Mesenchymal stem cell (in vitro differentiated cells and primary cell): ENCODE measurements around the gene CILP2.

Experiments used
- DNase-seq: peaks from one replicate; pipeline ENCODE4 v3.0.0-alpha.2; 2013
- H2AFZ ChIP-seq: one replicate; pipeline ENCODE4 v1.6.1; 2013; ENCODE audit warnings: low read depth, mild to moderate bottlenecking, control low read depth, inconsistent platforms, low read length, moderate library complexity
- H2AK5ac ChIP-seq: 2 replicates; pipeline ENCODE4 v1.6.1; 2013; ENCODE audit warnings: low read length, moderate library complexity, mild to moderate bottlenecking, inconsistent platforms; ENCODE audit not compliant: severe bottlenecking
- H2BK120ac ChIP-seq: one replicate; pipeline ENCODE4 v1.6.1; 2013; ENCODE audit warnings: low read depth, mild to moderate bottlenecking, inconsistent platforms, low read length, moderate library complexity
- H2BK12ac ChIP-seq, 2 experiments: one replicate each; pipeline ENCODE4 v1.6.1; 2013; ENCODE audit warnings: inconsistent platforms in 2 of 2, low read length in 2 of 2, mild to moderate bottlenecking in 2 of 2, moderate library complexity in 2 of 2, control low read depth in 1 of 2
- H2BK15ac ChIP-seq: one replicate; pipeline ENCODE4 v1.6.1; 2013; ENCODE audit warnings: mild to moderate bottlenecking, low read depth, inconsistent platforms; ENCODE audit not compliant: poor library complexity, severe bottlenecking
- H2BK5ac ChIP-seq: 2 replicates; pipeline ENCODE4 v1.6.1; 2013; ENCODE audit warnings: low read depth, mild to moderate bottlenecking, low read length, control low read depth, inconsistent platforms; ENCODE audit not compliant: poor library complexity, severe bottlenecking
- H3K14ac ChIP-seq, 2 experiments: one replicate each; pipeline ENCODE4 v1.6.1; 2013; ENCODE audit warnings: inconsistent platforms in 2 of 2, low read length in 2 of 2, control low read depth in 1 of 2, mild to moderate bottlenecking in 1 of 2, moderate library complexity in 1 of 2
- H3K18ac ChIP-seq, 2 experiments: one replicate each; pipeline ENCODE4 v1.6.1; 2013; ENCODE audit warnings: inconsistent platforms in 2 of 2, low read length in 2 of 2, control low read depth in 1 of 2, low read depth in 1 of 2, mild to moderate bottlenecking in 1 of 2
- H3K23ac ChIP-seq, 2 experiments: one replicate each; pipeline ENCODE4 v1.6.1; 2013; ENCODE audit warnings: inconsistent platforms in 2 of 2, low read length in 2 of 2, mild to moderate bottlenecking in 2 of 2, moderate library complexity in 2 of 2, control low read depth in 1 of 2
- H3K27ac ChIP-seq: 2 replicates; pipeline ENCODE4 v1.5.1; 2013; ENCODE audit warnings: mild to moderate bottlenecking, moderate library complexity, low read length, control low read depth, inconsistent platforms; ENCODE audit not compliant: poor library complexity, severe bottlenecking
- H3K27me3 ChIP-seq, 2 experiments: 2 replicates each; pipeline versions ENCODE4 v1.6.1 to v1.7.0; 2013; ENCODE audit warnings: low read length in 2 of 2, mild to moderate bottlenecking in 2 of 2, moderate library complexity in 2 of 2, control low read depth in 1 of 2, inconsistent platforms in 1 of 2; ENCODE audit not compliant: control insufficient read depth in 1 of 2, insufficient read depth in 1 of 2
- H3K36me3 ChIP-seq, 2 experiments: 2 replicates each; pipeline versions ENCODE4 v1.6.1 to v1.7.0; 2013; ENCODE audit warnings: low read length in 2 of 2, control low read depth in 1 of 2, inconsistent platforms in 1 of 2, low read depth in 1 of 2, mild to moderate bottlenecking in 1 of 2; ENCODE audit not compliant: insufficient read depth in 2 of 2, control insufficient read depth in 1 of 2
- H3K4ac ChIP-seq, 2 experiments: one replicate each; pipeline ENCODE4 v1.6.1; 2013; ENCODE audit warnings: inconsistent platforms in 2 of 2, low read length in 2 of 2, mild to moderate bottlenecking in 2 of 2, moderate library complexity in 2 of 2, control low read depth in 1 of 2, low read depth in 1 of 2
- H3K4me1 ChIP-seq: 2 replicates; pipeline ENCODE4 v1.6.1; 2013; ENCODE audit warnings: low read depth, low read length, control low read depth; ENCODE audit not compliant: control insufficient read depth, insufficient read depth
- H3K4me2 ChIP-seq: 2 replicates; pipeline ENCODE4 v1.6.1; 2013; ENCODE audit warnings: low read length, mild to moderate bottlenecking, inconsistent platforms; ENCODE audit not compliant: poor library complexity, severe bottlenecking
- H3K4me3 ChIP-seq, 2 experiments: 2 replicates each; pipeline versions ENCODE4 v1.5.1 to v1.7.0; 2013; ENCODE audit warnings: low read length in 2 of 2, mild to moderate bottlenecking in 2 of 2, control low read depth in 1 of 2, low read depth in 1 of 2; ENCODE audit not compliant: insufficient read depth in 1 of 2
- H3K79me1 ChIP-seq: replicated peaks from 2 replicates; pipeline ENCODE4 v1.6.1; 2013; ENCODE audit warnings: mild to moderate bottlenecking, control low read depth, low read length, inconsistent platforms; ENCODE audit not compliant: poor library complexity, severe bottlenecking
- H3K9ac ChIP-seq: 2 replicates; pipeline ENCODE4 v1.7.0; 2013; ENCODE audit warnings: mild to moderate bottlenecking, low read length, moderate library complexity
- H3K9me3 ChIP-seq: 2 replicates; pipeline ENCODE4 v1.7.0; 2013; ENCODE audit warnings: mild to moderate bottlenecking, low read length; ENCODE audit not compliant: control insufficient read depth
- H4K8ac ChIP-seq: one replicate; pipeline ENCODE4 v1.6.1; 2013; ENCODE audit warnings: inconsistent platforms, mild to moderate bottlenecking, low read length, moderate library complexity
- H4K91ac ChIP-seq: one replicate; pipeline ENCODE4 v1.6.1; 2013; ENCODE audit warnings: mild to moderate bottlenecking, low read length, inconsistent platforms
- WGBS: methylation state at CpG from one replicate; pipeline ENCODE4 v1.1.7; 2013; ENCODE audit warnings: mixed read lengths; 5-methylcytosine and 5-hydroxymethylcytosine counted together

Gene CILP2

GRCh38 chr19:19550485-19550929 lies 12.4 kb downstream of the CILP2 start:
- H2BK120ac ChIP-seq: no peak overlapping the region
- no peak overlapping the region for H2AK5ac ChIP-seq
- H3K4me3 ChIP-seq: no peak overlapping the region
- no peak overlapping the region for H2BK15ac ChIP-seq
- H3K9me3 ChIP-seq: no peaks in the 10 kb centered on the region
- H3K27me3 ChIP-seq: peaks cover 0 to 55% of the 10 kb centered on the region in 2 experiments
- no peak overlapping the region for H2AFZ ChIP-seq
- no peak overlapping the region for H2BK12ac ChIP-seq
- H3K14ac ChIP-seq: no peak overlapping the region
- DNase-seq: no peak
- 69% methylated on average over 8 of the region's 8 CpGs for WGBS
- H3K36me3 ChIP-seq: no peaks in the 10 kb centered on the region
- H4K91ac ChIP-seq: no peak overlapping the region
- no peak overlapping the region for H3K9ac ChIP-seq
- H3K4ac ChIP-seq: no peak overlapping the region
- H3K18ac ChIP-seq: no peak overlapping the region
- no peaks in the 10 kb centered on the region for H3K79me1 ChIP-seq
- no peak overlapping the region for H3K27ac ChIP-seq
- H3K4me2 ChIP-seq: no peak overlapping the region
- H3K4me1 ChIP-seq: peaks cover 19% of the 10 kb centered on the region
- H4K8ac ChIP-seq: no peak overlapping the region
- no peak overlapping the region for H2BK5ac ChIP-seq
- H3K23ac ChIP-seq: no peak overlapping the region

- Histone ChIP-seq H3K4me2 (no peak overlapping the region), H3K23ac (no peak overlapping the region), H2BK5ac (no peak overlapping the region), H4K91ac (no peak overlapping the region), H3K9me3 (no peaks in the 10 kb centered on the region), H4K8ac (no peak overlapping the region), H3K4me1 (peaks cover 19% of the 10 kb centered on the region), H3K4me3 (no peak overlapping the region), H3K14ac (no peak overlapping the region), H2BK12ac (no peak overlapping the region), H2BK15ac (no peak overlapping the region), H3K9ac (no peak overlapping the region), H3K4ac (no peak overlapping the region), H3K27me3 (peaks cover 0 to 53% of the 10 kb centered on the region in 2 experiments), H2AFZ (no peak overlapping the region), H2AK5ac (no peak overlapping the region), H3K27ac (no peak overlapping the region), H3K18ac (no peak overlapping the region), H3K36me3 (no peaks in the 10 kb centered on the region), H3K79me1 (no peaks in the 10 kb centered on the region), H2BK120ac (no peak overlapping the region)
- no peak for DNase-seq
- WGBS: 86% methylated on average over 10 of the region's 10 CpGs
Observed at GRCh38 chr19:19550972-19551852, 13.1 kb downstream of the CILP2 start.

- no peak overlapping the region for H3K14ac ChIP-seq
- no peak overlapping the region for H4K91ac ChIP-seq
- no peak overlapping the region for H2AK5ac ChIP-seq
- no peak overlapping the region for H3K4me3 ChIP-seq
- peaks cover 0 to 46% of the 10 kb centered on the region in 2 experiments for H3K27me3 ChIP-seq
- no peaks in the 10 kb centered on the region for H3K36me3 ChIP-seq
- no peak for DNase-seq
- no peak overlapping the region for H3K18ac ChIP-seq
- H4K8ac ChIP-seq: no peak overlapping the region
- no peaks in the 10 kb centered on the region for H3K9me3 ChIP-seq
- H3K23ac ChIP-seq: no peak overlapping the region
- no peak overlapping the region for H2AFZ ChIP-seq
- H3K4me2 ChIP-seq: no peak overlapping the region
- no peak overlapping the region for H2BK12ac ChIP-seq
- H3K9ac ChIP-seq: no peak overlapping the region
- no peak overlapping the region for H3K27ac ChIP-seq
- no peak overlapping the region for H2BK5ac ChIP-seq
- no peak overlapping the region for H3K4ac ChIP-seq
- no peak overlapping the region for H2BK15ac ChIP-seq
- WGBS: 85% methylated on average over 14 of the region's 14 CpGs
- no peaks in the 10 kb centered on the region for H3K79me1 ChIP-seq
- no peak overlapping the region for H2BK120ac ChIP-seq
- peaks cover 19% of the 10 kb centered on the region for H3K4me1 ChIP-seq
Observed at GRCh38 chr19:19551853-19552192, 13.8 kb downstream of the CILP2 start.

- H4K91ac ChIP-seq: no peak overlapping the region
- no peak overlapping the region for H2AFZ ChIP-seq
- H2BK120ac ChIP-seq: no peak overlapping the region
- H3K4ac ChIP-seq: no peak overlapping the region
- H3K79me1 ChIP-seq: no peaks in the 10 kb centered on the region
- no peak overlapping the region for H3K14ac ChIP-seq
- no peak overlapping the region for H4K8ac ChIP-seq
- no peaks in the 10 kb centered on the region for H3K9me3 ChIP-seq
- no peak overlapping the region for H2BK15ac ChIP-seq
- H3K27ac ChIP-seq: no peak overlapping the region
- H2BK5ac ChIP-seq: no peak overlapping the region
- H3K4me3 ChIP-seq: no peak overlapping the region
- H2BK12ac ChIP-seq: no peak overlapping the region
- no peak overlapping the region for H3K18ac ChIP-seq
- no peak overlapping the region for H3K23ac ChIP-seq
- peaks cover 0 to 37% of the 10 kb centered on the region in 2 experiments for H3K27me3 ChIP-seq
- H3K9ac ChIP-seq: no peak overlapping the region
- H2AK5ac ChIP-seq: no peak overlapping the region
- peak; percentile 39 for DNase-seq
- WGBS: 65% methylated on average over 6 of the region's 6 CpGs
- H3K36me3 ChIP-seq: no peaks in the 10 kb centered on the region
- peaks cover 19% of the 10 kb centered on the region for H3K4me1 ChIP-seq
- no peak overlapping the region for H3K4me2 ChIP-seq
Observed at GRCh38 chr19:19552798-19553197, 14.7 kb downstream of the CILP2 start.
